Measurements from ENCODE around the gene HELT. TPM values are rescaled to one million over a fixed set of nuclear protein-coding genes. Genes with fewer than 3 reads are reported as not detected.

Gene HELT
- total and polyA plus RNA-seq, 2 donors (not counting 3 experiments of a cell fraction or from before 2014, with no cell fraction given) = not detected

DNA sequence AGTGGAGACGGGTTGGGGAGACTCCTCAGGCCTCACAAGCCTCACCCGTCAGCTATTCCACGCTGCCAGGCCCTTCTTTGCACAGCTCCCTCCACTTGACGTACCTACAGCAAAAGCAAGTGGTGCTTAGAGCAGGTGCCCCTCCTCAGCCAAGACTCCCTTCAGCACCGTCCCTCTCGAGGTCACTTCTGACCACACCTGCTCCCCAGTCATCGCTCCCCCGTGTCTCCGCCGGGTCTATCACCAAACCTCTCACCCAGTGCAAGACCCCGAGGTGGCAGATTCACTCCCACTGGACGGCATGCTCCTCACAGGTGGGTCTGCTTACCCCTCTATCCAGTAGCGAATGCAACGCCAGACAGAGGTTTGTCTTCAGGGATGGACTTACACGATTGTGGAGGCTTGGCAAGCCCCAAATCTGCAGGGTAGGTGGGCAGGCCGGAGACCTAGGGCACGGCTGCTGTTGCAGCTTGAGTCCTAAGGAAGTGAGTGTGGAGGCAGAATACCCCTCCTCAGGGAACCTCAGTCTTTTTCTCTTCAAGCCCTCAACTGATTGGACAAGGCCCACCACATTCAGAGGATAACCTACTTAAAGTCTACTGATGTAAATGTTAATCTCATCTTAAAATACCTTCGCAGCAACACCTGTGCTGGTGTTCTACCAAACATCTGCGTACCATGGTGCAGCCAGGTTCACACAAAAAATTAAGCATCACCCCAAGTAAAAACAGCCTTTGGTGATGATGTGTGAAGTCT is 14.5 kb upstream of the HELT start:
- TF ChIP-seq, protein P1, sequence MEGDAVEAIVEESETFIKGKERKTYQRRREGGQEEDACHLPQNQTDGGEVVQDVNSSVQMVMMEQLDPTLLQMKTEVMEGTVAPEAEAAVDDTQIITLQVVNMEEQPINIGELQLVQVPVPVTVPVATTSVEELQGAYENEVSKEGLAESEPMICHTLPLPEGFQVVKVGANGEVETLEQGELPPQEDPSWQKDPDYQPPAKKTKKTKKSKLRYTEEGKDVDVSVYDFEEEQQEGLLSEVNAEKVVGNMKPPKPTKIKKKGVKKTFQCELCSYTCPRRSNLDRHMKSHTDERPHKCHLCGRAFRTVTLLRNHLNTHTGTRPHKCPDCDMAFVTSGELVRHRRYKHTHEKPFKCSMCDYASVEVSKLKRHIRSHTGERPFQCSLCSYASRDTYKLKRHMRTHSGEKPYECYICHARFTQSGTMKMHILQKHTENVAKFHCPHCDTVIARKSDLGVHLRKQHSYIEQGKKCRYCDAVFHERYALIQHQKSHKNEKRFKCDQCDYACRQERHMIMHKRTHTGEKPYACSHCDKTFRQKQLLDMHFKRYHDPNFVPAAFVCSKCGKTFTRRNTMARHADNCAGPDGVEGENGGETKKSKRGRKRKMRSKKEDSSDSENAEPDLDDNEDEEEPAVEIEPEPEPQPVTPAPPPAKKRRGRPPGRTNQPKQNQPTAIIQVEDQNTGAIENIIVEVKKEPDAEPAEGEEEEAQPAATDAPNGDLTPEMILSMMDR (IDR thresholded peaks at IDR 0.05; ENCODE audit: extremely low read depth in 1 of 2, insufficient read depth in 1 of 2, low read depth in 1 of 2, low read length in 2 of 2) = no peak
- TF ChIP-seq JUN (IDR thresholded peaks at IDR 0.05; ENCODE audit: borderline replicate concordance, insufficient read depth, insufficient read length, low read depth) (no peak), GATA2 (IDR thresholded peaks at IDR 0.05; ENCODE audit: insufficient read depth, insufficient read length, low read depth, low read length) (no peak), FOS (IDR thresholded peaks at IDR 0.05; ENCODE audit: borderline replicate concordance, insufficient read depth, low read length) (no peak)
- DNase-seq (ENCODE audit: low read depth, low spot score) (no peak), FAIRE-seq (no peak)
- intact Hi-C loops (cut with micrococcal nuclease) = loop anchor here (2.0 to 10.0 kb wide), 2 partner anchors 259 to 349 kb away; no protein-coding TSS in a partner anchor
- no peak overlapping the region for H3K9ac ChIP-seq (replicated peaks; ENCODE audit: extremely low read depth, insufficient read depth, low read length)
- no peaks in the 10 kb centered on the region for H3K36me3 ChIP-seq (ENCODE audit: control insufficient read depth in 2 of 2, extremely low read depth in 1 of 2, insufficient read depth in 2 of 2, low read length in 2 of 2)
- H3K27ac ChIP-seq (ENCODE audit: insufficient read depth, low read depth, low read length) = no peak overlapping the region
- H3K4me1 ChIP-seq (ENCODE audit: control insufficient read depth, extremely low read depth, insufficient read depth, low read length) = no peaks in the 10 kb centered on the region
- H3K9me3 ChIP-seq (replicated peaks; ENCODE audit: control insufficient read depth, insufficient read depth, low read length) = no peaks in the 10 kb centered on the region
- no peak overlapping the region for H3K4me2 ChIP-seq (ENCODE audit: insufficient read depth, low read length)
- no peaks in the 10 kb centered on the region for H3K9me1 ChIP-seq (replicated peaks; ENCODE audit: control insufficient read depth, extremely low read depth, insufficient read depth, low read length)
- CTCF ChIA-PET = interaction anchor here (0.7 to 1.3 kb wide), 3 partner anchors 92 to 1034 kb away, joined by 3 to 5 read pairs (median 3); no protein-coding TSS in a partner anchor
- POLR2A ChIA-PET = no interaction called here
- no peaks in the 10 kb centered on the region for H3K79me2 ChIP-seq (ENCODE audit: control insufficient read depth, insufficient read depth, low read length)
- peaks cover 0 to 4% of the 10 kb centered on the region in 2 experiments for H3K27me3 ChIP-seq (ENCODE audit: control insufficient read depth in 2 of 2, insufficient read depth in 2 of 2, low read length in 2 of 2)
- no TSS peak for BruUV-seq (replicated peaks)
- no peak overlapping the region for H3K4me3 ChIP-seq (replicated peaks in 1 of 3; ENCODE audit: insufficient read depth in 1 of 3, low read depth in 1 of 3, low read length in 3 of 3)
- H4K20me1 ChIP-seq (replicated peaks; ENCODE audit: control insufficient read depth, extremely low read depth, insufficient read depth, low read length) = no peaks in the 10 kb centered on the region
- dilution Hi-C loops (cut with MboI; ENCODE audit: extremely low pct_ligation_motif_present, low sequenced_read_pairs) = no loop called here
- H2AFZ ChIP-seq (ENCODE audit: low read depth, low read length) = no peak overlapping the region

Data from endothelial cell of umbilical vein (primary cell).